ENCODE results near the gene PKD1. TPM values are rescaled to one million over a fixed set of nuclear protein-coding genes. Genes with fewer than 3 reads are reported as not detected.

Gene PKD1
- total RNA-seq, 4 donors from 2014 or later = 209 to 446 (median 293) TPM

DNA sequence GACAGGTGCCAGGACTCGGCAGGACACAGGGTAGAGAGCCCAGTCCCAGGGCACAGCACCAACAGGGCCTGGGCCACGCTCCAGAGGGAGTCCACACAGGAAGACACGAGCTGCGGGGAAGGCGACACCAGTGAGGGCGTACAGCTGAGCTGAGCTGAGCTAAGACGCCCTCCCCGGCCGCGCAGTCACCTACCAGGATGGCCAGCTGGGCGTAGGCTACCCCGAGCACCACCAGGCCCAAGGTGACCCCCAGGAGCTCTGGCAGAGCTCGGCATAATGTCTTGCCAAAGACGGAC is 45.3 kb downstream of the PKD1 start:
- no CpG with 5 or more reads among the region's 14 CpGs for WGBS
- H3K4me3 ChIP-seq = peak overlapping the region; percentile 15
- no peaks in the 10 kb centered on the region for H3K9me3 ChIP-seq
- H3K4me1 ChIP-seq = peaks cover 63% of the 10 kb centered on the region
- H3K36me3 ChIP-seq = peaks cover 92% of the 10 kb centered on the region
- H3K27ac ChIP-seq = peak overlapping the region; percentile 55
- H3K27me3 ChIP-seq = no peaks in the 10 kb centered on the region
- DNase-seq (ENCODE audit: low spot score in 2 of 2) = no peak
- TF ChIP-seq POLR2A (IDR thresholded peaks at IDR 0.05) (no peak), EP300 (IDR thresholded peaks at IDR 0.05) (no peak), POLR2AphosphoS5 (IDR thresholded peaks at IDR 0.05) (no peak)
- TF ChIP-seq, protein P1, sequence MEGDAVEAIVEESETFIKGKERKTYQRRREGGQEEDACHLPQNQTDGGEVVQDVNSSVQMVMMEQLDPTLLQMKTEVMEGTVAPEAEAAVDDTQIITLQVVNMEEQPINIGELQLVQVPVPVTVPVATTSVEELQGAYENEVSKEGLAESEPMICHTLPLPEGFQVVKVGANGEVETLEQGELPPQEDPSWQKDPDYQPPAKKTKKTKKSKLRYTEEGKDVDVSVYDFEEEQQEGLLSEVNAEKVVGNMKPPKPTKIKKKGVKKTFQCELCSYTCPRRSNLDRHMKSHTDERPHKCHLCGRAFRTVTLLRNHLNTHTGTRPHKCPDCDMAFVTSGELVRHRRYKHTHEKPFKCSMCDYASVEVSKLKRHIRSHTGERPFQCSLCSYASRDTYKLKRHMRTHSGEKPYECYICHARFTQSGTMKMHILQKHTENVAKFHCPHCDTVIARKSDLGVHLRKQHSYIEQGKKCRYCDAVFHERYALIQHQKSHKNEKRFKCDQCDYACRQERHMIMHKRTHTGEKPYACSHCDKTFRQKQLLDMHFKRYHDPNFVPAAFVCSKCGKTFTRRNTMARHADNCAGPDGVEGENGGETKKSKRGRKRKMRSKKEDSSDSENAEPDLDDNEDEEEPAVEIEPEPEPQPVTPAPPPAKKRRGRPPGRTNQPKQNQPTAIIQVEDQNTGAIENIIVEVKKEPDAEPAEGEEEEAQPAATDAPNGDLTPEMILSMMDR (IDR thresholded peaks at IDR 0.05) = no peak

DNA sequence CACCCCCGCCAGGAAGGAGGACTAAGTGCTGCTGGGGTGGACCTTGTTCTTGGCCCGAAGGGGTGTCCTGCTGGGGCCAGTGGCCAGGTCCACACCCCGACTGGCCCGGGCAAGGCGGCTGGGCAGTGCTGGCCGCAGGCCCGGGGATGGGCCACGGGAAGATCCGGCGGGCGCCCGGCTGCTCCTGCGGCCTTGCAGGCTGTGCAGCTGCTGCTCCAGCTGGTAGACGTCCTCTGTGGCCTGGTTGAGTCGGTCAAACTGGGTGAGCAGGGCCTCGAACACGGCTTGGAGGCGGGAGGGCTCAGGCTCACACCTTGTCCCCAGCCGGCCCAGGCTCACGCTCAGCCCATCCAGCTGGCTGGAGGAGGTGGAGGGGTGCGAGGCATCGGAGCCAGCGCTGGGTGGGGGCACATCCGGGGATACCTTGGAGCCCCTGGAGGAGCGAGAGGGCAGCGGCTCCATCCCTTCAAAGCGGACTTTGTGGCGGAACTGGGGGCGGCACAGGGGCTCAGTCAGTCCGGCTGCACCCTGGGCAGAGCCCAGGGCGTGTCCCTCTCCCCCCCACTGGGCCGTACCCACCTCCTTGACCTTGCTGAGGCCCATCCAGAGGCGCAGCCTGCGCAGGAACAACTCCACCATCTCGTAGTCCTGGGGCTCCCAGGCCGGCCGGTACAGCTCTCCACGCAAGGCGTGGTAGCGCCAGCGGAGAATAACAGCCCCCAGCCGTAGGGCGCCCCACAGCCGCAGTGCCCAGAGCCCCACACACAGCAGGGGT is 45.8 kb downstream of the PKD1 start:
- no peak overlapping the region for H3K4me3 ChIP-seq
- peaks cover 66% of the 10 kb centered on the region for H3K4me1 ChIP-seq
- TF ChIP-seq POLR2AphosphoS5 (IDR thresholded peaks at IDR 0.05) (no peak), POLR2A (IDR thresholded peaks at IDR 0.05) (no peak), EP300 (IDR thresholded peaks at IDR 0.05) (no peak)
- TF ChIP-seq, protein P1 (IDR thresholded peaks at IDR 0.05) = no peak
- no peak overlapping the region for H3K27ac ChIP-seq
- no peaks in the 10 kb centered on the region for H3K27me3 ChIP-seq
- H3K9me3 ChIP-seq = no peaks in the 10 kb centered on the region
- H3K36me3 ChIP-seq = peaks cover 92% of the 10 kb centered on the region
- WGBS = 87% methylated on average over 22 of the region's 44 CpGs
- no peak for DNase-seq (ENCODE audit: low spot score in 2 of 2)

DNA sequence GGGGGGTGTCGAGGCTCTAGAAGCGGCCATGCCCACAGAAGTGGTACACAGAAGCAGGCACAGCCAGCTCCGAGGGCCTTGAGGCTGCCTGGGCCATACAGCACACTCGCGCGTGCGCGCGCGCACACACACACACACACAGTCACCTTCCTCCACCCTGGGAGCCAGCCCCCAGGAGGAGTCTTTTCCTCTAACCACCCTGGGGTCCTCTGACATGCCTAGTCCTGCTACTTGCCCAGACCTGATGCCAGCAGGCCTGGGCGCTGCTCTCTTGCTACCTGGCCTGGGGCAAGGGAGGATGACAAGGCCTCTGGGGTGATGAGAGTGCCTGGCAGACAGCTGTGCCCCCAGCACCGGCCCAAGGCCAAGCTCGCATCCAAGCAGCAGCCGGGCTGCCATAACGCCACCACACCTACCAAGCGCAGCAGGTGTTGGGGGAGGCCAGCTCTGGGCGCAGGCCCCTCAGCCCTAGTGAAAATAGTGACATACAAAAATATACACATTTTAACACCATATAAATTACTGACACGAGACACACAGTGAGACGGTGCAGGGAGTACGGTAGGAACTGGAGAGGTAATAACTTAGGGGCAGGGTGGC is 46.8 kb downstream of the PKD1 start:
- no peak for TF ChIP-seq POLR2A (IDR thresholded peaks at IDR 0.05)
- no peak for TF ChIP-seq POLR2AphosphoS5 (IDR thresholded peaks at IDR 0.05)
- TF ChIP-seq, protein P1 (IDR thresholded peaks at IDR 0.05) = no peak
- no peak for TF ChIP-seq EP300 (IDR thresholded peaks at IDR 0.05)
- no peaks in the 10 kb centered on the region for H3K27me3 ChIP-seq
- no peaks in the 10 kb centered on the region for H3K9me3 ChIP-seq
- no peak overlapping the region for H3K27ac ChIP-seq
- 79% methylated on average over 18 of the region's 20 CpGs for WGBS
- peaks cover 92% of the 10 kb centered on the region for H3K36me3 ChIP-seq
- H3K4me3 ChIP-seq = no peak overlapping the region
- peaks cover 66% of the 10 kb centered on the region for H3K4me1 ChIP-seq
- no peak for DNase-seq (ENCODE audit: low spot score in 2 of 2)

DNA sequence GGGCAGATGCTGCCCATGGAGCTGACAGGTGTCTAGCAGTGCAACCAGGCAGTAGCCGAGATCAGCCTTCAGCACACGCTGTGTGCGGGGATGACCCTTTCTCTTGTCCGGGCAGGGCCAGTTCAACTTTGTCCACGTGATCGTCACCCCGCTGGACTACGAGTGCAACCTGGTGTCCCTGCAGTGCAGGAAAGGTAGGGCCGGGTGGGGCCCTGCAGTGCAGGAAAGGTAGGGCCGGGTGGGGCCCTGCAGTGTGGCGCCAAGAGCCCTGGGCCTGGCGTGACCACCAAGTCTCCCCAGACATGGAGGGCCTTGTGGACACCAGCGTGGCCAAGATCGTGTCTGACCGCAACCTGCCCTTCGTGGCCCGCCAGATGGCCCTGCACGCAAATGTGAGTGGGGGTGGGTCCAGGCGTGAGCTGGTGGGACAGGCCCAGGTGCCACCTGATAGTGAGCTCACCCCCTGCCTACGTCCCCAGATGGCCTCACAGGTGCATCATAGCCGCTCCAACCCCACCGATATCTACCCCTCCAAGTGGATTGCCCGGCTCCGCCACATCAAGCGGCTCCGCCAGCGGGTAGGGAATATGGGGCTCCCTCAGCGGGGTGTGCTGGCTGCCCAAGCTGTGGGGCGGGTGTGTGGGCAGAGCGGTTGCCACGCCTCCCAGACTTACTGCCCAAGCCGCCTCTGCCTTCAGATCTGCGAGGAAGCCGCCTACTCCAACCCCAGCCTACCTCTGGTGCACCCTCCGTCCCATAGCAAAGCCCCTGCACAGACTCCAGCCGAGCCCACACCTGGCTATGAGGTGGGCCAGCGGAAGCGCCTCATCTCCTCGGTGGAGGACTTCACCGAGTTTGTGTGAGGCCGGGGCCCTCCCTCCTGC is 47.7 kb downstream of the PKD1 start:
- TF ChIP-seq EP300 (IDR thresholded peaks at IDR 0.05) = no peak
- no peak for TF ChIP-seq POLR2A (IDR thresholded peaks at IDR 0.05)
- TF ChIP-seq POLR2AphosphoS5 (IDR thresholded peaks at IDR 0.05) = no peak
- TF ChIP-seq, protein P1 (IDR thresholded peaks at IDR 0.05) = no peak
- H3K9me3 ChIP-seq = no peaks in the 10 kb centered on the region
- no peak overlapping the region for H3K27ac ChIP-seq
- no peak overlapping the region for H3K4me3 ChIP-seq
- H3K27me3 ChIP-seq = no peaks in the 10 kb centered on the region
- peaks cover 67% of the 10 kb centered on the region for H3K4me1 ChIP-seq
- H3K36me3 ChIP-seq = peaks cover 90% of the 10 kb centered on the region
- 78% methylated on average over 32 of the region's 41 CpGs for WGBS
- no peak for DNase-seq (ENCODE audit: low spot score in 2 of 2)

Data from suprapubic skin (tissue), 4 donors.